ENCODE measurements around the gene KCNMA1. TPM values are rescaled to one million over a fixed set of nuclear protein-coding genes. Genes with fewer than 3 reads are reported as not detected.

Gene KCNMA1
- polyA plus RNA-seq, 1 of the 3 experiments (the other 2 are of a cell fraction) = 107 TPM

DNA sequence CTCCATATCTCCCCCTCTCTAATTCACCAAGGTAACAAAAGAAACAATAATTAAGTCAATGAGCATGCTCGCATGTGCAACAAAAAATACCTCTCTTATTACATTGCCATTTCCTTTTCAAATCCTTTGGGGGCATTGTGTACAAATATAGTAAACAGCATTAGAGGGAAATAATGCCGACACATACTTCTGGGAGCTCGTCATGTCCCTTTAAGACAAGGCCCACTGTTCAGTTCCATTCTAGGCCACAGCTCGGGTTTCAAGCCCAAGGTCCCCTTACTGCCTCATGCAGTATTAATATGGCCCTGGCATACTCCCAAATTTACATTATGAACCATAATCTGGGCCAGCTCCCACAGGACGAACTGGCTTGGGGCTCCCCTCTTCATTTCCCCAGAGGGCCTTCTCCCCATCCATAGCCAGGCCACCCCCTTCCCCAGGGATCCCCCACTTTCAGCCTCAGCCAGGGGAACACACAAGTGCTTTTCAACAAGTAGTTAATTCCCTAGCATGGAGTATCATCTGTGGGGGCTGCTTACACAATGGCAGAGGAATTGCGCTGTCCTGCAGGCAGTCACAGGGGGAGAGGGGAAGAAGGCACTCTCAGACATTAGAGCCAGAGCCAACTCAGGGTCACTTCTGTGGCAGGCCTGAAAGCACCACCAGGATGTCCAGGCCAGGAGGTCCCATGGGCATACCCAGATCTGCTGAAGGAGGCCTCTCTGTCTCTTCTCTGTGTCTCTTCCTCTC is 110.6 kb downstream of the KCNMA1 start:
- POLR2A ChIA-PET = no interaction called here
- peaks cover 21% of the 10 kb centered on the region; the same call in 1 of the 2 replicates for H3K79me2 ChIP-seq (ENCODE audit: insufficient read depth)

DNA sequence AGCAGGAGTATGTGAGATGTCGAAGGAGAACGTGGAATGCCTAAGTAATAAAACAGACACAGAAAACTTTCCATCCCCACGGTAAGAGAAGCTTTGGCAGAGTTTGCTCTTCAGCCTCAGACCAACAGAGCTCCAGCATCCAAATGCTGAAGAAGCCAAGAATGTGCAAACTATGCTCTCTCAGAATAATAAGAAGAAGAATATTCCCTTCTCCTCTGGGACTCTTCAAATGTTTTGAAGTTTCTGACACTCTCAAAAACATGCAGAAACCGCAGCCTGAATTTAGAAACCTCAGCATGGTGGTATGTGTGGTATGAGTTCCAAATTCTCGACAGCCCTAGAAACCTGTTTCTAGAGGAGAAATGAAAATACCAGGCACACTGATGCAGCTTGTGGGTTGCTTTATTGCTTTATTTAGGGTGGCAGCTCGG is 113.3 kb downstream of the KCNMA1 start:
- no peaks in the 10 kb centered on the region for H4K20me1 ChIP-seq (ENCODE audit: insufficient read depth)
- ChIA-PET CTCF (interaction anchor here (1.8 kb wide), 2 partner anchors 9 to 111 kb away, joined by 4 to 6 read pairs; no protein-coding TSS in a partner anchor), POLR2A (no interaction called here)
- H3K27me3 ChIP-seq (ENCODE audit: insufficient read depth) = no peaks in the 10 kb centered on the region
- peaks cover 21% of the 10 kb centered on the region for H3F3A ChIP-seq (replicated peaks; ENCODE audit: insufficient read depth)
- no peak overlapping the region for H2AFZ ChIP-seq (ENCODE audit: low read depth)
- H3K79me2 ChIP-seq (ENCODE audit: insufficient read depth) = peaks cover 14% of the 10 kb centered on the region; the same call in 1 of the 2 replicates
- no peaks in the 10 kb centered on the region for H3K9me2 ChIP-seq
- peak; percentile 79; the same call in 1 of the 2 replicates for TF ChIP-seq MEF2A (IDR thresholded peaks at IDR 0.05; ENCODE audit: borderline replicate concordance, low read depth)
- TF ChIP-seq FOSL2 (IDR thresholded peaks at IDR 0.05; ENCODE audit: borderline replicate concordance, low read depth) = peak; percentile 40
- peak; percentile 67; the same call in 1 of the 2 replicates for TF ChIP-seq FOXM1 (IDR thresholded peaks at IDR 0.05; ENCODE audit: low read depth)
- peak; percentile 45 for TF ChIP-seq POLR2AphosphoS5 (IDR thresholded peaks at IDR 0.05; ENCODE audit: low read depth, low read length)
- TF ChIP-seq FOXJ3 (CRISPR knock-in tag; IDR thresholded peaks at IDR 0.05) = no peak
- TF ChIP-seq SMC3 (IDR thresholded peaks at IDR 0.05; ENCODE audit: low read depth, low read length) = no peak
- TF ChIP-seq EP300 (IDR thresholded peaks at IDR 0.05; ENCODE audit: borderline replicate concordance in 1 of 2, low read depth in 1 of 2, low read length in 1 of 2) = peak; percentile 20 to 89; a peak in 3 of 4 replicates
- peak; percentile 95 for TF ChIP-seq TEAD4 (IDR thresholded peaks at IDR 0.05; ENCODE audit: borderline replicate concordance, insufficient read depth)
- TF ChIP-seq, protein P1, sequence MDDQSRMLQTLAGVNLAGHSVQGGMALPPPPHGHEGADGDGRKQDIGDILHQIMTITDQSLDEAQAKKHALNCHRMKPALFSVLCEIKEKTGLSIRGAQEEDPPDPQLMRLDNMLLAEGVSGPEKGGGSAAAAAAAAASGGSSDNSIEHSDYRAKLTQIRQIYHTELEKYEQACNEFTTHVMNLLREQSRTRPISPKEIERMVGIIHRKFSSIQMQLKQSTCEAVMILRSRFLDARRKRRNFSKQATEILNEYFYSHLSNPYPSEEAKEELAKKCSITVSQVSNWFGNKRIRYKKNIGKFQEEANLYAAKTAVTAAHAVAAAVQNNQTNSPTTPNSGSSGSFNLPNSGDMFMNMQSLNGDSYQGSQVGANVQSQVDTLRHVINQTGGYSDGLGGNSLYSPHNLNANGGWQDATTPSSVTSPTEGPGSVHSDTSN (IDR thresholded peaks at IDR 0.05) = peak; percentile 85
- TF ChIP-seq, protein P2, sequence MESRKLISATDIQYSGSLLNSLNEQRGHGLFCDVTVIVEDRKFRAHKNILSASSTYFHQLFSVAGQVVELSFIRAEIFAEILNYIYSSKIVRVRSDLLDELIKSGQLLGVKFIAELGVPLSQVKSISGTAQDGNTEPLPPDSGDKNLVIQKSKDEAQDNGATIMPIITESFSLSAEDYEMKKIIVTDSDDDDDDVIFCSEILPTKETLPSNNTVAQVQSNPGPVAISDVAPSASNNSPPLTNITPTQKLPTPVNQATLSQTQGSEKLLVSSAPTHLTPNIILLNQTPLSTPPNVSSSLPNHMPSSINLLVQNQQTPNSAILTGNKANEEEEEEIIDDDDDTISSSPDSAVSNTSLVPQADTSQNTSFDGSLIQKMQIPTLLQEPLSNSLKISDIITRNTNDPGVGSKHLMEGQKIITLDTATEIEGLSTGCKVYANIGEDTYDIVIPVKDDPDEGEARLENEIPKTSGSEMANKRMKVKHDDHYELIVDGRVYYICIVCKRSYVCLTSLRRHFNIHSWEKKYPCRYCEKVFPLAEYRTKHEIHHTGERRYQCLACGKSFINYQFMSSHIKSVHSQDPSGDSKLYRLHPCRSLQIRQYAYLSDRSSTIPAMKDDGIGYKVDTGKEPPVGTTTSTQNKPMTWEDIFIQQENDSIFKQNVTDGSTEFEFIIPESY (IDR thresholded peaks at IDR 0.05; ENCODE audit: borderline replicate concordance, low read depth) = no peak
- TF ChIP-seq TCF12 (IDR thresholded peaks at IDR 0.05) = peak; percentile 95
- TF ChIP-seq RXRA (IDR thresholded peaks at IDR 0.05; ENCODE audit: borderline replicate concordance, low read depth) = peak; percentile 49; the same call in 1 of the 2 replicates
- TF ChIP-seq JUND (IDR thresholded peaks at IDR 0.05) = peak; percentile 71
- TF ChIP-seq NFIC (IDR thresholded peaks at IDR 0.05; ENCODE audit: borderline replicate concordance) = peak; percentile 89
- H3K4me1 ChIP-seq (ENCODE audit: control insufficient read depth in 1 of 2, insufficient read depth in 2 of 2, low read depth in 1 of 2, low read length in 1 of 2) = peaks cover 6 to 8% of the 10 kb centered on the region in 2 experiments
- no peaks in the 10 kb centered on the region for H3K36me3 ChIP-seq (replicated peaks in 1 of 2; ENCODE audit: control insufficient read depth in 1 of 2, insufficient read depth in 2 of 2, low read length in 1 of 2)
- H3K27ac ChIP-seq (ENCODE audit: low read depth in 2 of 2, low read length in 1 of 2) = peak overlapping the region; percentile 60 to 79; a peak in 3 of 4 replicates
- no peaks in the 10 kb centered on the region for H3K9me3 ChIP-seq
- H3K4me3 ChIP-seq (ENCODE audit: low read depth in 2 of 2, low read length in 1 of 2) = no peak overlapping the region
- DNase-seq = no peak
- peak overlapping the region; percentile 20; the same call in 1 of the 2 replicates for H3K4me2 ChIP-seq
- WGBS (ENCODE audit: low lambda C conversion rate) = 26% methylated on average over 6 of the region's 6 CpGs
- H3K9ac ChIP-seq = no peak overlapping the region; the same call in 1 of the 2 replicates

More for the DNA sequence above, 110.6 kb downstream of the KCNMA1 start:
- DNase-seq = no peak
- 0 out of 2 replicates have a peak, but pooled peaks have one; percentile 17 for TF ChIP-seq NFIC (IDR thresholded peaks at IDR 0.05; ENCODE audit: borderline replicate concordance)
- no peak for TF ChIP-seq GATA2 (CRISPR knock-in tag; IDR thresholded peaks at IDR 0.05)
- Histone ChIP-seq H3K4me3 (ENCODE audit: low read depth in 2 of 2, low read length in 1 of 2) (no peak overlapping the region), H3K27ac (ENCODE audit: low read depth in 2 of 2, low read length in 1 of 2) (no peak overlapping the region; a peak in 2 of 4 replicates), H3K9me3 (no peaks in the 10 kb centered on the region), H3K9me2 (no peaks in the 10 kb centered on the region), H2AFZ (ENCODE audit: low read depth) (no peak overlapping the region), H3F3A (replicated peaks; ENCODE audit: insufficient read depth) (peaks cover 33% of the 10 kb centered on the region), H3K4me1 (ENCODE audit: control insufficient read depth in 1 of 2, insufficient read depth in 2 of 2, low read depth in 1 of 2, low read length in 1 of 2) (peaks cover 15 to 16% of the 10 kb centered on the region in 2 experiments), H3K4me2 (0 out of 2 replicates have a peak overlapping the region, but pooled peaks have one; percentile 22), H3K36me3 (replicated peaks in 1 of 2; ENCODE audit: control insufficient read depth in 1 of 2, insufficient read depth in 2 of 2, low read length in 1 of 2) (no peaks in the 10 kb centered on the region), H3K9ac (no peak overlapping the region), H3K27me3 (ENCODE audit: insufficient read depth) (no peaks in the 10 kb centered on the region), H4K20me1 (ENCODE audit: insufficient read depth) (no peaks in the 10 kb centered on the region)
- CTCF ChIA-PET = no interaction called here
- WGBS (ENCODE audit: low lambda C conversion rate) = 75% methylated on average over 6 of the region's 6 CpGs

All from SK-N-SH (cell line).